K562 (cell line): ENCODE measurements around the gene TXNRD2. TPM values are rescaled to one million over a fixed set of nuclear protein-coding genes. Genes with fewer than 3 reads are reported as not detected.

Source experiments
- ATAC-seq: fragments of 200-7000 bp; cut with Tn5 transposase; 3 replicates; pipeline ENCODE4 v1.9.1; 2020; ENCODE audit warnings: moderate library complexity
- BruUV-seq: library from RNA; stranded (reverse); fragments of 400-500 nt; replicated peaks from 2 replicates; lab custom pipeline; 2021; lab: Mats Ljungman, UMichigan
- CTCF ChIA-PET: fragments of 300-600 bp; formaldehyde crosslinking; extraction: SDS; loops from one replicate; lab custom pipeline; 2021; ENCODE audit warnings: low intra/inter-chr PET ratio; lab: Yijun Ruan, JAX
- POLR2A ChIA-PET: fragments of 300-600, 350-650 bp; sonication (Branson Sonifier 250); formaldehyde crosslinking; extraction: SDS; loops from one replicate; lab custom pipeline; 2021; ENCODE audit warnings: antibody characterized with exemption, inconsistent platforms; lab: Yijun Ruan, JAX
- DNase-seq, 4 experiments: peaks; one replicate each; pipeline versions ENCODE4 v3.0.0 to v3.0.0-alpha.2; 2011 to 2018; ENCODE audit warnings: low spot score in 3 of 4, mixed read lengths in 3 of 4; ENCODE audit errors: extremely low read depth in 1 of 4
- FAIRE-seq: peaks from 2 replicates; lab custom pipeline; 2011; peaks lifted over from hg19 to GRCh38; lab: Jason Lieb, UNC
- H2AFZ ChIP-seq: 2 replicates; pipeline ENCODE4 v1.6.0; 2011; ENCODE audit warnings: low read depth, low read length, control low read depth, inconsistent platforms
- H3K27ac ChIP-seq: fragments of 200-600 bp; 3 replicates; pipeline ENCODE4 v1.8.0; 2011; ENCODE audit warnings: low read depth, mild to moderate bottlenecking, control low read depth, inconsistent platforms, low read length, moderate library complexity, mixed read lengths; ENCODE audit errors: extremely low read depth
- H3K27me3 ChIP-seq, 2 experiments: fragments of 300-600 bp in 1 of 2; 2 replicates in 1 of 2; 3 replicates in 1 of 2; pipeline versions ENCODE4 v1.6.0 to v1.8.0; 2011; ENCODE audit warnings: inconsistent platforms in 2 of 2, low read length in 2 of 2, mild to moderate bottlenecking in 1 of 2, mixed read lengths in 1 of 2, moderate library complexity in 1 of 2; ENCODE audit not compliant: control insufficient read depth in 2 of 2, insufficient read depth in 2 of 2
- H3K36me3 ChIP-seq: fragments of 300-600 bp; 3 replicates; pipeline ENCODE4 v1.8.0; 2011; ENCODE audit warnings: mild to moderate bottlenecking, low read length, inconsistent platforms; ENCODE audit not compliant: control insufficient read depth, insufficient read depth
- H3K4me1 ChIP-seq, 2 experiments: fragments of 200-600 bp in 1 of 2; replicated peaks in 1 of 2; 2 replicates in 1 of 2; 3 replicates in 1 of 2; pipeline versions ENCODE4 v1.5.1 to v1.8.0; 2011; ENCODE audit warnings: inconsistent platforms in 2 of 2, low read length in 2 of 2, mild to moderate bottlenecking in 1 of 2, mixed read lengths in 1 of 2, moderate library complexity in 1 of 2; ENCODE audit not compliant: control insufficient read depth in 2 of 2, insufficient read depth in 2 of 2
- H3K4me2 ChIP-seq: 2 replicates; pipeline ENCODE4 v1.6.1; 2011; ENCODE audit warnings: low read length, control low read depth, inconsistent platforms, mixed read lengths; ENCODE audit not compliant: insufficient read depth
- H3K4me3 ChIP-seq: fragments of 200-600 bp; sonication (generic), shearing (Covaris generic); 2 replicates; pipeline ENCODE4 v1.5.1; 2016; ENCODE audit warnings: control low read depth, inconsistent platforms
- H3K79me2 ChIP-seq: fragments of 200-600 bp; 3 replicates; pipeline ENCODE4 v1.8.0; 2011; ENCODE audit warnings: low read length, inconsistent platforms; ENCODE audit not compliant: control insufficient read depth, insufficient read depth
- H3K9ac ChIP-seq, 2 experiments: 2 replicates each; pipeline versions ENCODE4 v1.6.0 to v1.6.1; 2011; ENCODE audit warnings: low read depth in 2 of 2, low read length in 2 of 2, control low read depth in 1 of 2, inconsistent platforms in 1 of 2, mild to moderate bottlenecking in 1 of 2, mixed read lengths in 1 of 2; ENCODE audit not compliant: insufficient read depth in 1 of 2
- H3K9me1 ChIP-seq: one replicate; pipeline ENCODE4 v1.6.0; 2011; ENCODE audit warnings: inconsistent platforms, mild to moderate bottlenecking, low read length, moderate library complexity; ENCODE audit not compliant: control insufficient read depth, insufficient read depth
- H3K9me3 ChIP-seq: replicated peaks from 2 replicates; pipeline ENCODE4 v1.5.1; 2011; ENCODE audit warnings: low read depth, low read length, inconsistent platforms; ENCODE audit not compliant: control insufficient read depth, insufficient read depth
- H4K20me1 ChIP-seq: replicated peaks from 2 replicates; pipeline ENCODE4 v1.6.1; 2011; ENCODE audit warnings: low read length, inconsistent platforms, mixed read lengths; ENCODE audit not compliant: control insufficient read depth, insufficient read depth
- CAMTA2 ChIP-seq: fragments of 250-450 bp; sonication (Bioruptor Pico); conservative IDR thresholded peaks from 2 replicates; pipeline ENCODE4 v1.5.1; 2022
- CEBPG ChIP-seq, 3 experiments: fragments of 200-800 bp in 1 of 3; sonication (Bioruptor generic) in 1 of 3; sonication (generic) in 1 of 3; formaldehyde crosslinking in 1 of 3; IDR thresholded peaks in 2 of 3; conservative IDR thresholded peaks in 1 of 3; 2 replicates each; pipeline versions ENCODE4 v1.6.1 to v1.8.0; 2016 to 2022; ENCODE audit warnings: missing compliant biosample characterization in 2 of 3, missing genetic modification characterization in 2 of 3, mild to moderate bottlenecking in 1 of 3, missing genetic modification reagents in 1 of 3
- CHCHD3 ChIP-seq: fragments of 250-450 bp; sonication (Bioruptor Pico); IDR thresholded peaks from 2 replicates; pipeline ENCODE4 v2.1.2; 2022; ENCODE audit warnings: mild to moderate bottlenecking
- PRMT5 ChIP-seq: sonication (generic); formaldehyde crosslinking; IDR thresholded peaks from 2 replicates; pipeline ENCODE4 v1.5.0; 2020; ENCODE audit warnings: missing genetic modification reagents
- RB1 ChIP-seq: fragments of 450-650 bp; IDR thresholded peaks from 2 replicates; pipeline ENCODE4 v1.6.1; 2017; ENCODE audit warnings: low read depth, mild to moderate bottlenecking
- ZNF124 ChIP-seq: sonication (generic); formaldehyde crosslinking; IDR thresholded peaks from 2 replicates; pipeline ENCODE4 v1.8.1; 2022; ENCODE audit warnings: missing genetic modification reagents
- ZNF3 ChIP-seq: fragments of 250-450 bp; sonication (Bioruptor Pico); IDR thresholded peaks from 2 replicates; pipeline ENCODE4 v1.5.0; 2021; ENCODE audit warnings: mild to moderate bottlenecking, moderate library complexity
- ZNF408 ChIP-seq: fragments of 250-450 bp; sonication (Bioruptor Pico); IDR thresholded peaks from 2 replicates; pipeline ENCODE4 v1.4.0; 2020; ENCODE audit warnings: low read depth, mild to moderate bottlenecking, moderate library complexity
- WGBS: fragments of 100-300 bp; shearing (Covaris generic); methylation state at CpG from one replicate; pipeline ENCODE4 v1.1.6; 2016; ENCODE audit warnings: low coverage, mixed read lengths; ENCODE audit not compliant: insufficient coverage; ENCODE audit errors: missing lambda C conversion rate; 5-methylcytosine and 5-hydroxymethylcytosine counted together
- in situ Hi-C: fragments of 300-500 bp; cut with MboI; formaldehyde crosslinking; loops from 4 replicates; pipeline ENCODE4 v1.15.0; 2018; ENCODE audit warnings: inconsistent platforms, mixed read lengths
- intact Hi-C: fragments of 100-400 bp; cut with micrococcal nuclease; formaldehyde crosslinking; loops from 2 replicates; pipeline ENCODE4 v1.14.2; 2022
- polyA plus RNA-seq, 8 experiments: library from polyadenylated mRNA; depleted of rRNA in 4 of 8; stranded (reverse) in 5 of 8; unstranded in 3 of 8; fragments of >200 nt; fragmentation: Nextera tagmentation in 2 of 8; fragmentation: Illumina TruSeq in 1 of 8; extraction: Ambion mirVana in 2 of 8; extraction: Trizol in 1 of 8; gene quantifications; 2 replicates each; pipeline versions ENCODE4 v1.2.1 to v1.2.3, GENCODE V29; 2011 to 2014; ENCODE audit warnings: inconsistent platforms in 1 of 8, missing spikeins in 1 of 8
- total RNA-seq, 7 experiments: library from RNA; depleted of rRNA in 6 of 7; stranded (reverse); fragments of >200 nt in 6 of 7; fragmentation: Illumina TruSeq in 2 of 7; extraction: Trizol in 2 of 7; gene quantifications; 2 replicates each; pipeline versions ENCODE4 v1.2.1 to v1.2.3, GENCODE V29; 2011 to 2021; ENCODE audit warnings: low replicate concordance in 1 of 7
- TF ChIP-seq, protein P1 (sequence below): fragments of 450-650 bp; IDR thresholded peaks from 2 replicates; pipeline ENCODE4 v1.6.1; 2016; ENCODE audit warnings: mild to moderate bottlenecking, moderate library complexity

Gene TXNRD2
- total and polyA plus RNA-seq, 9 of the 15 experiments (the other 6 are each of a cell fraction or from before 2014, with no cell fraction given): 3.3 to 80.2 (median 49.4) TPM

DNA sequence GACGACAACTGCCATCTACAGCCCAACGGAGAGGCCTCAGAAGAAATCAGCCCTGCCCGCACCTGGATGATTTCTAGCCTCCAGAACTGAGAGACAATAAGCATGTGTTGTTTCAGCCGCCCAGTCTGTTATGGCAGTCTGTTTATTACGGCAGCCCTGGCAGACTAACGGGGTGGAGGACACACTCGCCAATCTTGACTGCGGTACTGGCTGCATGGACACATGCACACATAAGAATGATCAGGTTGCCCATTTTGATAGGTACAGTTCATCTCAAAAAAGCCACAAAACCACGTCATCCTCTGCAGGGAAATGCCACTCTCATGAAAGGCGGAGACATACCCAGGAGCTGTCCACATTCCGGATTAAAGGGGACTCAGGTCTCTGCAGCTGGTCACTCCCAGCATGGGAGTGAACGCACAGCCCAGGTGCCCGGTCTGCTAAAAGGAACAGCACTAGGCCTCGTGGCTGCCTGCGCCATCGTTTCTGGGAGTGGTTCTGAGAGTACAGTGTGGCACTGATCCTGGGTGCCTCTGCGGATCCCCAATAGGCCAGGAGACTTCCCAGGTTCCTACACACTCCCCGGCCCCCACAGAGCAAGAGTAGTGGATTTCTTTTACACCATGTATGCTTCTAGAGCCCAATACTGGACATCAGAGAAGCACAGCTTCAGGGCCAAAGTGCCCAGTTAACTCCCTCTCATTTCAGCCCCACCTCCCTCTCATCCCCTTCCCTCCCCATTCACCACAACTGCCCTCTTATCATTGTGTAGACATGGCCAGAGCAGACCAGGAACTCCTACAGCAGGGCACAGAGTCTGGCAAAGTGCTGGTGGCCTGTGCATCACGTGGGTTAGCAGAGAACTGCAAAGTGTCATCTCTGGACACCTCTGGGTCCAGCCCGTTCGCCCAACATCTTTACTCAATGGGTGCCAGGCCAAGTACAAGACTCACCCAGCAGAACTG is 11.8 kb downstream of the TXNRD2 start:
- Histone ChIP-seq H3K4me2 (no peak overlapping the region), H3K27ac (no peak overlapping the region), H3K36me3 (no peaks in the 10 kb centered on the region), H3K9me1 (peaks cover 8% of the 10 kb centered on the region), H3K79me2 (no peaks in the 10 kb centered on the region), H4K20me1 (peaks cover 4% of the 10 kb centered on the region; the same call in 1 of the 2 replicates), H3K4me1 (peaks cover 2 to 19% of the 10 kb centered on the region in 2 experiments; a peak in 3 of 5 replicates), H3K9ac (peak overlapping the region in 1 of 2 experiments; percentile 74; a peak in 2 of 4 replicates), H3K4me3 (no peak overlapping the region), H3K27me3 (no peaks in the 10 kb centered on the region), H3K9me3 (no peaks in the 10 kb centered on the region), H2AFZ (no peak overlapping the region)
- POLR2A ChIA-PET: interaction anchor here (0.6 to 2.0 kb wide), 8 partner anchors 8 to 494 kb away, joined by 3 to 10 read pairs (median 4); partner anchors contain the start of genes COMT and TXNRD2
- no TSS peak for BruUV-seq
- WGBS: 83% methylated on average over 21 of the region's 21 CpGs
- DNase-seq: no peak
- ATAC-seq: peak; percentile 7; the same call in 2 of the 3 replicates
- intact Hi-C loops: no loop called here
- in situ Hi-C loops: no loop called here
- no peak for FAIRE-seq
- CTCF ChIA-PET: no interaction called here
- TF ChIP-seq RB1 (peak; percentile 11; the same call in 1 of the 2 replicates), CAMTA2 (CRISPR knock-in tag) (0 out of 2 replicates have a peak, but pooled peaks have one; percentile 29), ZNF408 (CRISPR knock-in tag) (0 out of 2 replicates have a peak, but pooled peaks have one; percentile 34), CEBPG (CRISPR knock-in tag; IDR thresholded peaks at IDR 0.05) (no peak), CEBPG (tag; conservative IDR thresholded peaks at IDR 0.05 in 1 of 2, IDR thresholded peaks at IDR 0.05 in 1 of 2) (no peak), ZNF3 (CRISPR knock-in tag) (no peak), PRMT5 (peak; percentile 47; the same call in 1 of the 2 replicates), CHCHD3 (CRISPR knock-in tag) (0 out of 2 replicates have a peak, but pooled peaks have one; percentile 59), ZNF124 (CRISPR knock-in tag) (0 out of 2 replicates have a peak, but pooled peaks have one; percentile 83)
- TF ChIP-seq, protein P1, sequence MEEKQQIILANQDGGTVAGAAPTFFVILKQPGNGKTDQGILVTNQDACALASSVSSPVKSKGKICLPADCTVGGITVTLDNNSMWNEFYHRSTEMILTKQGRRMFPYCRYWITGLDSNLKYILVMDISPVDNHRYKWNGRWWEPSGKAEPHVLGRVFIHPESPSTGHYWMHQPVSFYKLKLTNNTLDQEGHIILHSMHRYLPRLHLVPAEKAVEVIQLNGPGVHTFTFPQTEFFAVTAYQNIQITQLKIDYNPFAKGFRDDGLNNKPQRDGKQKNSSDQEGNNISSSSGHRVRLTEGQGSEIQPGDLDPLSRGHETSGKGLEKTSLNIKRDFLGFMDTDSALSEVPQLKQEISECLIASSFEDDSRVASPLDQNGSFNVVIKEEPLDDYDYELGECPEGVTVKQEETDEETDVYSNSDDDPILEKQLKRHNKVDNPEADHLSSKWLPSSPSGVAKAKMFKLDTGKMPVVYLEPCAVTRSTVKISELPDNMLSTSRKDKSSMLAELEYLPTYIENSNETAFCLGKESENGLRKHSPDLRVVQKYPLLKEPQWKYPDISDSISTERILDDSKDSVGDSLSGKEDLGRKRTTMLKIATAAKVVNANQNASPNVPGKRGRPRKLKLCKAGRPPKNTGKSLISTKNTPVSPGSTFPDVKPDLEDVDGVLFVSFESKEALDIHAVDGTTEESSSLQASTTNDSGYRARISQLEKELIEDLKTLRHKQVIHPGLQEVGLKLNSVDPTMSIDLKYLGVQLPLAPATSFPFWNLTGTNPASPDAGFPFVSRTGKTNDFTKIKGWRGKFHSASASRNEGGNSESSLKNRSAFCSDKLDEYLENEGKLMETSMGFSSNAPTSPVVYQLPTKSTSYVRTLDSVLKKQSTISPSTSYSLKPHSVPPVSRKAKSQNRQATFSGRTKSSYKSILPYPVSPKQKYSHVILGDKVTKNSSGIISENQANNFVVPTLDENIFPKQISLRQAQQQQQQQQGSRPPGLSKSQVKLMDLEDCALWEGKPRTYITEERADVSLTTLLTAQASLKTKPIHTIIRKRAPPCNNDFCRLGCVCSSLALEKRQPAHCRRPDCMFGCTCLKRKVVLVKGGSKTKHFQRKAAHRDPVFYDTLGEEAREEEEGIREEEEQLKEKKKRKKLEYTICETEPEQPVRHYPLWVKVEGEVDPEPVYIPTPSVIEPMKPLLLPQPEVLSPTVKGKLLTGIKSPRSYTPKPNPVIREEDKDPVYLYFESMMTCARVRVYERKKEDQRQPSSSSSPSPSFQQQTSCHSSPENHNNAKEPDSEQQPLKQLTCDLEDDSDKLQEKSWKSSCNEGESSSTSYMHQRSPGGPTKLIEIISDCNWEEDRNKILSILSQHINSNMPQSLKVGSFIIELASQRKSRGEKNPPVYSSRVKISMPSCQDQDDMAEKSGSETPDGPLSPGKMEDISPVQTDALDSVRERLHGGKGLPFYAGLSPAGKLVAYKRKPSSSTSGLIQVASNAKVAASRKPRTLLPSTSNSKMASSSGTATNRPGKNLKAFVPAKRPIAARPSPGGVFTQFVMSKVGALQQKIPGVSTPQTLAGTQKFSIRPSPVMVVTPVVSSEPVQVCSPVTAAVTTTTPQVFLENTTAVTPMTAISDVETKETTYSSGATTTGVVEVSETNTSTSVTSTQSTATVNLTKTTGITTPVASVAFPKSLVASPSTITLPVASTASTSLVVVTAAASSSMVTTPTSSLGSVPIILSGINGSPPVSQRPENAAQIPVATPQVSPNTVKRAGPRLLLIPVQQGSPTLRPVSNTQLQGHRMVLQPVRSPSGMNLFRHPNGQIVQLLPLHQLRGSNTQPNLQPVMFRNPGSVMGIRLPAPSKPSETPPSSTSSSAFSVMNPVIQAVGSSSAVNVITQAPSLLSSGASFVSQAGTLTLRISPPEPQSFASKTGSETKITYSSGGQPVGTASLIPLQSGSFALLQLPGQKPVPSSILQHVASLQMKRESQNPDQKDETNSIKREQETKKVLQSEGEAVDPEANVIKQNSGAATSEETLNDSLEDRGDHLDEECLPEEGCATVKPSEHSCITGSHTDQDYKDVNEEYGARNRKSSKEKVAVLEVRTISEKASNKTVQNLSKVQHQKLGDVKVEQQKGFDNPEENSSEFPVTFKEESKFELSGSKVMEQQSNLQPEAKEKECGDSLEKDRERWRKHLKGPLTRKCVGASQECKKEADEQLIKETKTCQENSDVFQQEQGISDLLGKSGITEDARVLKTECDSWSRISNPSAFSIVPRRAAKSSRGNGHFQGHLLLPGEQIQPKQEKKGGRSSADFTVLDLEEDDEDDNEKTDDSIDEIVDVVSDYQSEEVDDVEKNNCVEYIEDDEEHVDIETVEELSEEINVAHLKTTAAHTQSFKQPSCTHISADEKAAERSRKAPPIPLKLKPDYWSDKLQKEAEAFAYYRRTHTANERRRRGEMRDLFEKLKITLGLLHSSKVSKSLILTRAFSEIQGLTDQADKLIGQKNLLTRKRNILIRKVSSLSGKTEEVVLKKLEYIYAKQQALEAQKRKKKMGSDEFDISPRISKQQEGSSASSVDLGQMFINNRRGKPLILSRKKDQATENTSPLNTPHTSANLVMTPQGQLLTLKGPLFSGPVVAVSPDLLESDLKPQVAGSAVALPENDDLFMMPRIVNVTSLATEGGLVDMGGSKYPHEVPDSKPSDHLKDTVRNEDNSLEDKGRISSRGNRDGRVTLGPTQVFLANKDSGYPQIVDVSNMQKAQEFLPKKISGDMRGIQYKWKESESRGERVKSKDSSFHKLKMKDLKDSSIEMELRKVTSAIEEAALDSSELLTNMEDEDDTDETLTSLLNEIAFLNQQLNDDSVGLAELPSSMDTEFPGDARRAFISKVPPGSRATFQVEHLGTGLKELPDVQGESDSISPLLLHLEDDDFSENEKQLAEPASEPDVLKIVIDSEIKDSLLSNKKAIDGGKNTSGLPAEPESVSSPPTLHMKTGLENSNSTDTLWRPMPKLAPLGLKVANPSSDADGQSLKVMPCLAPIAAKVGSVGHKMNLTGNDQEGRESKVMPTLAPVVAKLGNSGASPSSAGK: no peak
